Measurements from ENCODE around the gene TMEM119.

GRCh38 chr12:108644811-108645120, 46.9 kb upstream of the TMEM119 start:
- no peak for TF ChIP-seq CTCF (IDR thresholded peaks at IDR 0.05)
- no peak for TF ChIP-seq POLR2A (IDR thresholded peaks at IDR 0.05)

Measured in adrenal gland (tissue), 5 donors.